ENCODE data around the gene CCL24. TPM values are rescaled to one million over a fixed set of nuclear protein-coding genes. Genes with fewer than 3 reads are reported as not detected.
"Not testable (repeated sequence)": the region's sequence is repeated elsewhere in the genome, so short reads cannot be mapped to it uniquely, and the experiment has no call there.

CCL24 gene
- total RNA-seq, 1 experiment from 2014 or later = 6.0 TPM

GRCh38 chr7:75819711-75820110 lies 6.1 kb upstream of the CCL24 start:
- DNase-seq (ENCODE audit: low spot score) = no peak

DNA sequence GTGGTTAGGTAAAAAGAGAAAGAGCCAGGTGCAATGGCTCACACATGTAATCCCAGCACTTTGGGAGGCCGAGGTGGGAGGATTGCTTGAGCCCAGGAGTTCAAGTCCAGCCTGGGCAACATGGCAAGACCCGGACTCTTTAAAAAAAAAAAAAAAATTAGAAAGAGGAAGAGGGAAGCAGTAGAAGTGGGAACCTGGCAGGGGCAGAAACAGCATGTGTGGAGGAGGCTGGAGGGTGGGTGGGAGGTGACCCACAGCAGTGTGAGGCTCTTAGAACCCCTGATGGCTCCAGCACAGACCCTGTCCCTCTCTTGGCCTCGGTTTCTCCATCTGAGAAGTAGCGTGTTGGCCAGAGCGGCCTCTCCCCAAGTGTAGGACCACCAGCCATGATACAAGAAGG lies 4.9 kb upstream of the CCL24 start:
- DNase-seq (ENCODE audit: low spot score) = no peak

DNA sequence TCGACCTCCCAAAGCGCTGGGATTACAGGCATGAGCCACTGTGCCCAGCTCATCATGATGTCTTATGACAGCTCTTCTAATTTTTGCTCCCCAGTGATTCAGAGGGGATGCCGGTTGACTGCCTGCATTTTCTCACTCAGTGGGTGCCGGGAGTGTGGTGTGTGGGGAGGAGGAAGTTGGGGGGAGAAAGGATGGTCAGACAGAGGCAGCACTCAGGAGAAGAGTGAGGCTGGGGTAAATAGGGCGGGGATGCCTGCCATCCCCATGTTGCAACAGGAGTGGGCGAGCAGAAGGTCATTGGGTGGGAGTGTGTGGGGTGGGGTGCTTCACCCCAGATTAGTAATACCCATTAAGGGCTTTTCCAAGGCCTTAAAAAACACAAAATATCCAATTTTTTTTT lies 3.5 kb upstream of the CCL24 start:
- DNase-seq (ENCODE audit: low spot score) = no peak

DNA sequence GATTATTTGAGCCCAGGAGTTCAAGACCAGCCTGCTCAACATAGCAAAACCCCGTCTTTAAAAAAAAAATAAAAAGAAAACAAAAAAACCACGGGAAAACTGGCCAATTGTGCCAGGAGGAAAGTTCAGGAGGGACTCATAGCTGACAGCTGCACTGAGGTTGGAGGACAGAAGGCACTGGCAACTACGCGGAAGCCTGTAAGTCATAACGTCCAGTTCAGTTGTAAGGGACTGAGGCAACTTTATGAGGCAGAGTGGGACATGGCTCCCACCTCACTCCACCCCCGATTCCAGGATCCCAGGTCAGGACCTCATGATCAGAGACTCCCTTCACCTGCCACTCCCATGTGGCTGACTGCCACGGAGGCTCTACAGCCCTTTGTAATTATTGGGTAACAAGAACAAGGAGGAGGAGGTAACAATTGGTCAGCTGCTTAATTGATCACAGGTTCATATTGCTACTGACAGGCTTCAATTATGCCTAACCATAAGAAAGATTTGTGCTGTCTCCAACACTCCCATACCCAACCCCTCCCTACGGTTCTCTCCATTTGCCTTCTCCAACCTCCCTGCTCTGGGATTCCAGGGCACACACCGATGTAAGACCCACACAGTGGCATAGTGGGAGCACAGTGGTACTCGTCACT lies 1.9 kb upstream of the CCL24 start:
- DNase-seq (ENCODE audit: low spot score) = no peak

- DNase-seq (ENCODE audit: low spot score) = peak; percentile 82
Observed at GRCh38 chr7:75814407-75814947, 871 bp upstream of the CCL24 start.

DNA sequence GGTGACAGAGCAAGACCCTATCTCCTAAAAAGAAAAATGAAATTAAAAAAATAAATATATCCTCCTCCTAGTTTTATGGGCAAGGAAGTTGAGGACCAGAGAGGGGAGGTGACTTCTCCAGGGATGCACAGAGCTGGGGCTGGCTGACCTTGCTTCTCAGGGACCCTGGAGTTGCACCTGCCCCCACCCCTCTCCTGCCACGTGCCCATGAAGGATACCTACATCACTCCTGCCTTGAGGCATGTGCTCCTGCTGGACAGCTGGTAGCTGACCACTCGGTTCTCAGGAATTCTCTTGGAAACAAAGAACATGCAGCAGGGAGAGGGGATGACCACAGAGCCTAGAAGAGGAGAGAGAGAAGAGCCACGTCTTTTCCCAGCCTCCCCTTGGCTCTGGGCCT lies 522 bp downstream of the CCL24 start:
- DNase-seq (ENCODE audit: low spot score) = no peak

GRCh38 chr7:75811894-75812678 lies 1.5 kb downstream of the CCL24 start:
- no peak for DNase-seq (ENCODE audit: low spot score)

DNA sequence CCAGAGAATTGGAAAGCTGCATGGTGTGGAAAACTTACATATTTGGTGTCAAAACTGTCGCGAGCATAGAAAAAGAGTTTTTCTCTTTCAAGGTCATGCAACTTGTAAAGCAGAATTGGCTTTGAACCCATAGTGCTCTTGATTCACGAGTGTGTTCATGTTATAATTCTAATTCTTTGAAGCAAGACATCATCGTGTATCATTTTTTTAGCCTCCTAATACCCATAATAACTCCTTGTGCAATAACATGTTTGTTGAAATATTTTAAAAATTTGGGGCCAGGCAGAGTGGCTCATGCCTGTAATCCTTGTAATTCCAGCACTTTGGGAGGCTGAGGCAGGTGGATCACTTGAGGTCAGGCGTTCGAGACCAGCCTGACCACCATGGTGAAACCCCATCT lies 4.2 kb downstream of the CCL24 start:
- DNase-seq (ENCODE audit: low spot score) = no peak

GRCh38 chr7:75808106-75808505 lies 5.5 kb downstream of the CCL24 start:
- no peak for DNase-seq (ENCODE audit: low spot score)

DNA sequence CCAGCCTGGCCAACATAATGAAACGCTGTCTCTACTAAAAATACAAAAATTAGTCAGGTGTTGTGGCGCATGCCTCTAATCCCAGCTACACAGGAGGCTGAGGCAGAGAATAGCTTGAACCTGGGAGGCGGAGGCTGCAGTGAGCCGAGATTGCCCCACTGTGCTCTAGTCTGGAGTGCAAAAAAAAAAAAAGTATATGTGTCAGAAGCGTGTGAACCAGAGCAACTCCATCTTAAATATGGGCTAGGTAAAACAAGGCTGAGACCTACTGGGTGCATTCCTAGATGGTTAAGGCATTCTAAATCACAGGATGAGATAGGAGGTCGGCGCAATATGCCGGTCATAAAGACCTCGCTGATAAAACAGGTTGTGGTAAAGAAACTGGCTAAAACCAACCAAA lies 6.2 kb downstream of the CCL24 start:
- DNase-seq (ENCODE audit: low spot score) = no peak

DNA sequence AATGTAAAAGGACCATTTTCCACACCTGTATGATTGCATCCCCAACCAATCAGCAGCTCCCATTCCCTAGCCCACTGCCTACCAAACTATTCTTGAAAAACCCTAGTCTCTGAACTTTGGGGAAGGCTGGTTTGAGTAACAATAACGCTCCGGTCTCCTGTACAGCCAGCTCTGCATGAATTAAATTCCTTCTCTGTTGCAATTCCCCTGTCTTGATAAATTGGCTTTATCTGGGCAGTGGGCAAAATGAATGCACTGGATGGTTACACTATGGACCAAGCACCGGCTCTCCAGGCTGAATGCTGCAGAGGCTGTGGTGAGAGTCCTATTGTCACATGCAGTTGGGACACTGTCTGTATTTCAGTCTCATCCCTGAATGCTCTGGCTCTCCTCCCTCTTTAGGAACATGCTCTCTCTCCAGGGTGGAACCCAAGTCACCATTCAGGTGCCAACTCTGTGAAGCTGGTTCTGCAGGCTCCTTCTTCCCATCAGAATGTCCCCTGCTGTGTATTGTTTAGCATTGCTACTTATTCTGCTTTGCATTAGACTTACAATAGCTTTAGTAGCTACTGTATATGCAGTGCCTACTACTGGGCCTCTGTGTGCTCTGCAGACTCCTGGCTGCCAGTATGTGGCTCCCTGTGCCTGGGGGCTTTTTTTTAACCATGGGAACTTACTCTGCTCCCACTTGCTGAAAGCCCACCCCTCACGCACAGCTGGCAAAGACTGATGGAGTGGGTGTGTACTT lies 6.9 kb downstream of the CCL24 start:
- no peak for DNase-seq (ENCODE audit: low spot score)

DNA sequence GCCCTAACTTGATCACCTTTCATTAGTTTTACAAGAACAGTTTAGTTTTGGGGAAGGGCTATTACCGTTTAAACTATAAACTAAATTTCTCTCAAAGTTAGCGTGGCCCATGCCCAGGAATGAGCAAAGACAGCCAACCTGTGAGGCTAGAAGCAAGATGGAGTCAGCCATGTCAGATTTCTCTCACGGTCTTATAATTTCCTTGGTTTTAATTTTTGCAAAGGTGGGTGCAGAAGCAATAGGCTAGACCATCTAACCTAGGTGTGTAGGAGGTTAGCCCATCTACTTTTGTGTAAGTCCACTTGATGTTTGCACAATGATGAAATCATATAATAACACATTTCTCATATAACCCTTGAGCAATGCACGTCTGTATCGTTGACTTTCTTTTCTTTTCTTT lies 8.9 kb downstream of the CCL24 start:
- no peak for DNase-seq (ENCODE audit: low spot score)

- no peak for DNase-seq (ENCODE audit: low spot score)
Observed at GRCh38 chr7:75804004-75804403, 9.6 kb downstream of the CCL24 start.

- no peak for DNase-seq (ENCODE audit: low spot score)
Observed at GRCh38 chr7:75802552-75802821, 11.1 kb downstream of the CCL24 start.

GRCh38 chr7:75798770-75799169 lies 14.8 kb downstream of the CCL24 start:
- no peak for DNase-seq (ENCODE audit: low spot score)

GRCh38 chr7:75796420-75796819 lies 17.2 kb downstream of the CCL24 start:
- DNase-seq (ENCODE audit: low spot score) = no peak

GRCh38 chr7:75795831-75796285 lies 17.7 kb downstream of the CCL24 start:
- DNase-seq (ENCODE audit: low spot score) = no peak

GRCh38 chr7:75793676-75794075 lies 19.9 kb downstream of the CCL24 start:
- no peak for DNase-seq (ENCODE audit: low spot score)

DNA sequence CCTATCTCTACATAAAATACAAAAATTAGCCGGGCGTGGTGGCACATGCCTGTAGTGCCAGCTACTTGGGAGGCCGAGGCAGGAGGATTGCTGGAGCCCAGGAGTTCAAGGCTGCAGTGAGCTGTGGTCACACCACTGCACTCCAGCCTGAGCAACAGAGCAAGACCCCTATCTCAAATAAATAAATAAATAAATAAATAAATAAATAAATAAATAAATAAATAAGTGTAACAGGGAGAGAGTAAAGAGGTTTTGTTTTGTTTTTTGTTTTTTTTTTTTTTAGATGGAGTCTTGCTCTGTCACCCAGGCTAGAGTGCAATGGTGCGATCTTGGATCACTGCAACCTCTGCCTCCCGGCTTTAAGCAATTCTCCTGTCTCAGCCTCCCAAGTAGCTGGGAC lies 21.0 kb downstream of the CCL24 start:
- DNase-seq (ENCODE audit: low spot score) = not testable (repeated sequence)

- DNase-seq (ENCODE audit: low spot score) = no peak
Observed at GRCh38 chr7:75789361-75789924, 24.2 kb downstream of the CCL24 start.

DNA sequence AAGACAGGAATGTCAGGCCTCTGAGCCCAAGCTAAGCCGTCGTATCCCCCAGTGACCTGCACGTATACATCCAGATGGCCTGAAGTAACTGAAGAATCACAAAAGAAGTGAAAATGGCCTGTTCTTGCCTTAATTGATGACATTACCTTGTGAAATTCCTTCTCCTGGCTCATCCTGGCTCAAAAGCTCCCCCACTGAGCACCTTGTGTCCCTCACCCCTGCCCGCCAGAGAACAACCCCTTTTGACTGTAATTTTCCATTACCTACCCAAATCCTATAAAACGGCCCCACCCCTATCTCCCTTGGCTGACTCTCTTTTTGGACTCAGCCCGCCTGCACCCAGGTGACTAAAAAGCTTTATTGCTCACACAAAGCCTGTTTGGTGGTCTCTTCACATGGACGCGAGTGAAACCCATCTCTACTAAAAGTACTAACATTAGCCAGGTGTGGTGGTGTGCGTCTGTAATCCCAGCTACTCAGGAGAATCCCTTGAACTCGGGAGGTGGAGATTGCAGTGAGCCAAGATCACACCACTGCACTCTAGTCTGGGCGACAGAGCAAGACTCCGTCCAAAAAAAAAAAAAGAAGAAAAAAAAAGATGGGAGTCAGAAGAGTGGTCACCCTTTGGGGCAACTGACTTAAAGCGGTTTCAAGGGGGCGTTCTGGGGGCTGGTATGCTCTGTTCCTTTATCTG lies 25.3 kb downstream of the CCL24 start:
- DNase-seq (ENCODE audit: low spot score) = not testable (repeated sequence)

- DNase-seq (ENCODE audit: low spot score) = not testable (repeated sequence)
Observed at GRCh38 chr7:75783058-75783457, 30.5 kb downstream of the CCL24 start.
